GM03348 (cell line): Measurements from ENCODE around the gene ST6GAL1.

Experiments used
- DNase-seq: peaks from one replicate; pipeline ENCODE4 v3.0.0; 2012; ENCODE audit warnings: low spot score

The ST6GAL1 gene

GRCh38 chr3:187112934-187113793 is 182.8 kb downstream of the ST6GAL1 start:
- DNase-seq, result peak; percentile 53

- DNase-seq, result no peak
Observed at GRCh38 chr3:187114511-187114910, 184.2 kb downstream of the ST6GAL1 start.

- no peak for DNase-seq
Observed at GRCh38 chr3:187120326-187120725, 190.0 kb downstream of the ST6GAL1 start.

GRCh38 chr3:187122261-187122660 is 191.9 kb downstream of the ST6GAL1 start:
- no peak for DNase-seq

GRCh38 chr3:187125319-187126031 is 195.1 kb downstream of the ST6GAL1 start:
- no peak for DNase-seq
